Suprapubic skin (tissue), 3 donors: ENCODE results near the gene SORCS3.

Source experiments
- CTCF ChIP-seq, 2 donors: fragments of 200-600 bp in 1 of 2; fragments of 450-650 bp in 1 of 2; sonication (generic) in 1 of 2; IDR thresholded peaks; one replicate each; pipeline ENCODE4 v1.5.1; 2016 to 2019; ENCODE audit warnings: antibody characterized with exemption in 2 of 2, mild to moderate bottlenecking in 1 of 2, moderate library complexity in 1 of 2
- EP300 ChIP-seq: sonication (generic); formaldehyde crosslinking; IDR thresholded peaks from one replicate; pipeline ENCODE4 v1.6.1; 2017; ENCODE audit warnings: antibody characterized with exemption
- POLR2A ChIP-seq, 2 donors: fragments of 450-650 bp; IDR thresholded peaks; one replicate each; pipeline ENCODE4 v1.6.1; 2017; ENCODE audit warnings: antibody characterized with exemption in 2 of 2, mild to moderate bottlenecking in 2 of 2, moderate library complexity in 2 of 2

- no peak for TF ChIP-seq EP300
- no peak for TF ChIP-seq CTCF (IDR thresholded peaks at IDR 0.05)
- TF ChIP-seq POLR2A (IDR thresholded peaks at IDR 0.05) = no peak
These were observed 300.6 kb downstream of the SORCS3 start for GRCh38 chr10:104941662-104942061.
